ENCODE results near the gene PITPNM1. TPM values are rescaled to one million over a fixed set of nuclear protein-coding genes. Genes with fewer than 3 reads are reported as not detected.

Gene PITPNM1
- total RNA-seq, 2 donors from 2014 or later, result 89.3 to 91.4 TPM

Small RNAs within 50 kb of the gene (microRNA-seq; reads per million reads assigned to microRNA genes)
- not detected for gene MIR6752

Other genes starting within 250 kb of the PITPNM1 start
- 100 to 1,000 TPM; 108 to 137 TPM for gene GRK2, start 238.9 kb downstream of the PITPNM1 start, total RNA-seq
- gene ANKRD13D, start 216.1 kb downstream of the PITPNM1 start, total RNA-seq, result 10 to 100 TPM; 18.8 to 39.5 TPM
- gene SSH3, start 201.8 kb downstream of the PITPNM1 start, total RNA-seq, result 10 to 100 TPM; 69.7 to 81.7 TPM
- 100 to 1,000 TPM; 186 to 203 TPM for gene POLD4, start 151.8 kb downstream of the PITPNM1 start, total RNA-seq
- gene CLCF1, start 131.8 kb downstream of the PITPNM1 start, total RNA-seq, result 1 to 10 TPM; 1.7 to 4.0 TPM
- gene RAD9A, start 113.4 kb downstream of the PITPNM1 start, total RNA-seq, result 10 to 100 TPM; 21.8 to 35.1 TPM
- 100 to 1,000 TPM; 242 to 280 TPM for gene PPP1CA, start 103.5 kb downstream of the PITPNM1 start, total RNA-seq
- gene TBC1D10C, start 101.3 kb downstream of the PITPNM1 start, total RNA-seq, result 1 to 10 TPM; 3.9 to 5.2 TPM
- gene CARNS1, start 89.7 kb downstream of the PITPNM1 start, total RNA-seq, result under 1 TPM; 0.20 to 0.32 TPM
- 10 to 100 TPM; 38.3 to 70.4 TPM for gene RPS6KB2, start 76.9 kb downstream of the PITPNM1 start, total RNA-seq
- gene PTPRCAP, start 67.7 kb downstream of the PITPNM1 start, total RNA-seq, result 1 to 10 TPM; 5.5 to 9.6 TPM
- 100 to 1,000 TPM; 213 to 243 TPM for gene CORO1B, start 61.9 kb downstream of the PITPNM1 start, total RNA-seq
- gene GPR152, start 52.6 kb downstream of the PITPNM1 start, total RNA-seq, result not detected
- gene CABP4, start 50.0 kb downstream of the PITPNM1 start, total RNA-seq, result under 1 TPM; 0.20 to 0.53 TPM
- gene TMEM134, start 36.1 kb downstream of the PITPNM1 start, total RNA-seq, result 10 to 100 TPM; 50.1 to 59.5 TPM
- 10 to 100 TPM; 45.3 to 57.9 TPM for gene AIP, start 22.3 kb downstream of the PITPNM1 start, total RNA-seq
- 100 to 1,000 TPM in 1 of 2 donors, 10 to 100 TPM in 1; 91.6 to 142 TPM for gene CDK2AP2, start 2.8 kb upstream of the PITPNM1 start, total RNA-seq
- gene CABP2, start 18.1 kb upstream of the PITPNM1 start, total RNA-seq, result not detected
- gene GSTP1, start 78.4 kb upstream of the PITPNM1 start, total RNA-seq, result 100 to 1,000 TPM; 543 to 842 TPM
- 100 to 1,000 TPM; 329 to 361 TPM for gene NDUFV1, start 101.6 kb upstream of the PITPNM1 start, total RNA-seq
- gene NUDT8, start 124.6 kb upstream of the PITPNM1 start, total RNA-seq, result 10 to 100 TPM; 35.1 to 52.5 TPM
- gene TBX10, start 134.4 kb upstream of the PITPNM1 start, total RNA-seq, result 10 to 100 TPM in 1 of 2 donors, 1 to 10 TPM in 1; 7.8 to 19.3 TPM
- gene ACY3, start 145.4 kb upstream of the PITPNM1 start, total RNA-seq, result 10 to 100 TPM; 10.6 to 13.8 TPM
- under 1 TPM; 0.08 to 0.89 TPM for gene ALDH3B2, start 169.3 kb upstream of the PITPNM1 start, total RNA-seq

Data from colonic mucosa (tissue), 2 donors.